HG02943 (cell line): ENCODE results near the gene SCGN.

Experiments used
- ATAC-seq: cut with Tn5 transposase; IDR thresholded peaks from one replicate; pipeline ENCODE4 v1.9.1; 2021; ENCODE audit warnings: mild to moderate bottlenecking, low read depth, moderate library complexity; ENCODE audit not compliant: unreplicated experiment

The SCGN gene

DNA sequence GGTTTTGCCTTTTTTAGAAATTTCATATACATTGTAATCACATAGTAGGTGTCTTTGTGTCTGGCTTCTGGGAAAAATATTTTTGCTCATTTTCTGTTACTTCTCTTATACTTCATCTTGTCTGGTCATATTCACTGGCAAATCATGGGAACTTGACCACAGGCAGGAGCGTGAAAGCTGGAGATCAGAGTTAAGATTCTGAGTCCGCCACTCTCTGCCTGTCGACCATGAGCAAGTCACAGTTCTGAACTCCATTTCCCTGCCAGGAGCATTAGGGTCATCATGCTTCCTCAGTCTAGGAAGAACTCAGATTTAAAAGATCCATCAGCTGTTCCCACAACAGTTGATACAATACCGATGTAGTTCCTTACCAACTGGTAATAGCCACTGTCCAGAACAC lies 12.4 kb upstream of the SCGN start:
- no peak for ATAC-seq

DNA sequence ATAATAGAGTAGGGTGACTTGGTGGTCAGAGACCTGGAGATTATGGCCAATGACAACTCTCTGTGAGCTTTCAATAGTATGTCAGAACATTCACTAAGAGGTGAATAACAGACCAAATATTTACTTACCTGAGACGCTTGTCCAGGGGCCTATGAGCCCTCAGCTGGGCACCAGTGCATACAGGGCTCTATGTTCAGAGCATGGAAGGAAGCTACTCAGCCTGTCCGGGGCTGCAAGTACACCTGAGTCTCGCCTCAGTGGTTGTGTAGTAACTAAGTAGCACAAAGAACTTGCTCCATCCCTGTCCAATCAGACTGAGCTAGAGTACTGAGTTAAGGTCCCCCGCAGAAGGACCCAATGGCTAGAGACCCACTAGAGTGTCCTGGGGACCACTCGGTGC lies 11.6 kb upstream of the SCGN start:
- ATAC-seq = no peak

DNA sequence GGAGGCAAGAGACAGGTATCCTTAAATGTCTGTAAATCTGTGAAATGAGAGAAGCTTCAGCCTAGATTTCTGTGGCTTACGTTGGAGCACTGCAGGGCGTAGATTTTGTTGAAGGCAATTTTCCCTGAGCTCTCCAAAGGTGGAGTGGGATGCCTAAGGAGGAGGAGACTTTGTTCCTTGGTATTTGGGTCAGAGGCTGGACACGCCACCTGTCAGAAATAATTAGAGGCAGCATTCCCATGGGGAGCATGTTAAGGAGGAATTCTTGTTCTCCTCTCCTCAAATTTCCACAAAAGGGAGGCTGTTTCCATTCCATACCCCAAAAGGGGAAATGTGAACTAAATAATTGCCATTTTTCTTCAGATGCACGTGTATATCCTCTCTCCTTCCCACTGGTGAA lies 11.1 kb upstream of the SCGN start:
- ATAC-seq = no peak

DNA sequence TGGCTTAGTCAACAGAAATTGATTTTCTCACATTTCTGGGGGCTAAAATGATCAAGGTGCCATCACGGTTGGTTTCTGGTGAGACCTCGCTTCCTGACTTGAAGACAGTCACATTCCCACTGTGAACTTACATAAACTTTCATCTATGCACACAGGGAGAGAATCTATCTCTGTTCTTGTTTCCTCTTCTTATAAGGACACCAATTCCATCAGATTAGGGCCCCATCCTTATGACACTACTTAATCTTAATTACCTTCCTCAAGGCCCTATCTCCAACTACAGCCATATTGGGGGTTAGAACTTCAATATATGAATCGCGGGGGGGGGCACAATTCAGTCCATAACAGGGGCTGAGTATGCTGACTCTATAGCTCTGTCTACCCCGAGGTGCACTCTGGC lies 10.6 kb upstream of the SCGN start:
- no peak for ATAC-seq

DNA sequence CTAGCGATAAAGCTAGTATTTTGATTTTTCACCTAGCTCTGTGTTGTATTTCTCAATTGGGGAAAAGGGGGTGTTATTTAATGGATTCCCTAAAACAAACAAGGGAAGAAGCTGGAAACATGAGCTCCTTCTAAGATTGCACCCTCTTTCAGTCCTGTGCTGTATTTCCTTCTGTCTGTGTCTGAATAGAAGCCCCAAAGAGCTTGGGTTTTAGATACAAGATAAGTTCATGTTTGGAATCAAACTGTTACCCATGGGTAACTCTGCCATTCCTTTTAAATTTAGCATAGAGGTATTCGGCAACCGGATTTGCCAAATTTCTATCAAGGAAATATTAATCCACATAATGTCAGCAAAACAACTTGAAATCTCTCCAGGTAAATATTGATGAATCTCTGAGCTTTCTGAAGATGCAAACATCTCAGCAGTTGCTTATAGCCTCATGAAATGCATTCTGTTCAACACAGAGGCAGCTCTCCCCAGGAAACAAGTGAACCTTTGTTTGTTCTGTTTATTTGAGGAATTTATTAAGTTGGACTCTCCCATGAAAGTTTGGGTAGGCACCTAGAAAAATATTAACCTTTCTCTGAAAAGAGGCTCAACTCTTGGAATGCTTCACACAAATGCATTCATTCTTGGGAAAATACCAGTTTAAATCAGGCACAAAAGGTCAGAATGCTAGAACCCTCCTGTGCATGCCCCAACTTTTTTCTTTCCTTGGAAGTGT lies 9.9 kb upstream of the SCGN start:
- no peak for ATAC-seq

- no peak for ATAC-seq
These were observed 9.2 kb upstream of the SCGN start for GRCh38 chr6:25642667-25643328.

DNA sequence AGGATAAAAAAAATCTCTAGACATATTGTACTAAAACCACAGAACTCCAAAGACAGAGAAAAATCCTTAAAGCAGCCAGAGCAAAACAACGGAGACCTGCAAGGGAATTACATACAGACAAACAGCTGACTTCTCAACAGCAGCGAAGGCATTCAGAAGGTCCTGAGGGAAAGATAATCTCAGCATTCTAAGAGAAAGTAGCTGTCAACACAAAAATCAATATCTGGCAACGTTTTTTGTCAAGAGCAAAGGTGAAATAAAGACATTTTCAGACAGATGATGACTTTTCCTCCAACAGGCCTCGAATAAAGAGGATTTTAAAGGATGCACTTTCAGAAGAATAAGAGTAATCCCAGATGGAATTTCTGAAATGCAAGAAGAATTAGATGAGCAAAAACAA lies 6.1 kb upstream of the SCGN start:
- ATAC-seq = no peak

GRCh38 chr6:25649611-25650010 lies 2.4 kb upstream of the SCGN start:
- ATAC-seq = no peak

DNA sequence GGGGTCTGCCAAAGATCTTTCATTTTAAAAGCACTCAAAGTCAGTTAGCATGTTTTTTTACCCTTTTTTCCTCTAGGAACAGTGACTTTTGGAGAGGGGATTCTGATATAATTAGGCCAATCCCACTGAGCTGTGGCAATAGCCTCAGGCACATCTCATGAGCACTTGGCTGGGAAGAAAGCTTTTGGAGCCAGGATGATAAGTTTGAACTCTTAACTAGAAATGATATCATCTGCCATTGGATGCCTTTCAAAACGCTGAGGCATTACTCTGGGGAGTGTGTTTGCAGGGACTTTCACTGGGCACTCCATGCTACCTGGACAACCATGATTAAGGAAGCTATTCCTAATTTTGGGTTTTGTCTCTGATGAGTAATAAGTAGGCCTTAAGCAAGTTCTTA lies 3.7 kb downstream of the SCGN start:
- no peak for ATAC-seq

- ATAC-seq = no peak
These were observed 7.8 kb downstream of the SCGN start for GRCh38 chr6:25659633-25660368.

GRCh38 chr6:25660512-25660911 lies 8.5 kb downstream of the SCGN start:
- no peak for ATAC-seq

GRCh38 chr6:25661129-25661779 lies 9.2 kb downstream of the SCGN start:
- ATAC-seq = no peak

DNA sequence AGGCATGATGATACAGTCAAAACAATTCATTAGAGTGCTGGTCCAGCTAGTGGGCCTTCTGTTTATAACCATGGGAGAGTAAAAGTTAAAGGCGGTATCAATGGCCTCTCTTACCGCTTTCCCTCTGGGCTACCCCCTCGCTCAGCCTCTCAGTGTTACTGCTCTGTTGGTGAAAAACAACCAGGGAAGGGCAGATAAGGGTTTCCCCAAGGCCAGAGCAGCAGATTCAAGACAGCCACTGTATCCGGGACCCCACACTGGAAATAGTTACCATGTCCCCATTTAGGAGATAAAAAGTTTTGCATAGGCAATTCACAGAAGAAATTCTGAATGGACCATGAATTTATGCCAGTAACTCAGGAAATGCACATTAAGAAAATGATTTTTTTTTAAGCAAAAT lies 13.4 kb downstream of the SCGN start:
- no peak for ATAC-seq

DNA sequence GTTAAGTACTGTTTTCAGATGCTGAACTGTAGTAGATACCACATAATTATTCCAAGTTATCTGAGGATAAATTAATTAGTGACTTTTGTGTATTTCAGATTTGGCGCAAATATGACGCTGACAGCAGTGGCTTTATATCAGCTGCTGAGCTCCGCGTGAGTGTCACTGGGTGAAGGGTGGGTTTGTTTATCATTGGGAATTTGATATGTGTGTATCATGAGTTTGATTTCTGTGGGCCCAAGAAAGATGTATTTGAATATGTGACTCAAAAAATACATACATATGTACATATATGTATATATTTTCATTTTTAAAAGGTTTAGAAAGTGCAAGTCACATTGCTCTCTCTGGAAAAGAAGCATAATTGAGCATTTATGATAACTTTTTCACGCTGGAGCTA lies 17.4 kb downstream of the SCGN start:
- ATAC-seq = no peak

GRCh38 chr6:25670208-25670607 lies 18.2 kb downstream of the SCGN start:
- no peak for ATAC-seq

DNA sequence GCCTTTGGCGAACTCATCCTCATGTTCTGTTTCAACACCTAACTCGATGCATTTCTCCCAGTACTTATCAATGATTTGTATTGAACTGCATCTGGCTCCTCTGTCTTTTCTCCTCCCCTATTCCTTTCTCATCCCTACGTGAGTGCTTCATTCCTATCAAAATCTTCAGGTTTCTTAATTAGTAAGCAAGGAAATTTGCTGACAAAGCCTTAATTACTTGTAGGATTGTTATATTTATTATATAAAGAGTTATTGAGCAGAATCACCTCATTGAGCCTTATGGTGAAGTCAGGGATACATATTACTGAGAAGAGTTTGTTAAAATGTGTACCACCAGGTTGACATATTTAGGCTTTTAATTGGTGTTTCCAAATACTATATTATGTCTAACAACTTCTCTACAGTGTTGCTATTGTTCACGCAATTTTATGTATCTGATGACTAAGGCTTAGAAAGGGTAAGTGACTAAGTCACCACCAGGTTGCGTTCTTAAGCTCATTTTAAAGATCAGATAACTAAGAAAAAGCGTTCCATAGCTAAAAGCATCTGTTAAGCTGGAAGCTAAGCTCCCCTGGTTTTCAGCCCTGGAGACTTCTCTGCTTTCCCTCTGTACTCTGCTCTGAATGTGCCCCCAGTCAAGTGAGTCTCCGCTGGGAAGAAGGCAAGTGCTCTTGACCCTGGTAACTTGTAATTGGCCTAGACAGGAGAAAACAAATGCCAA lies 18.9 kb downstream of the SCGN start:
- ATAC-seq = no peak

GRCh38 chr6:25671652-25672051 lies 19.6 kb downstream of the SCGN start:
- no peak for ATAC-seq

GRCh38 chr6:25675167-25675566 lies 23.2 kb downstream of the SCGN start:
- ATAC-seq = no peak

DNA sequence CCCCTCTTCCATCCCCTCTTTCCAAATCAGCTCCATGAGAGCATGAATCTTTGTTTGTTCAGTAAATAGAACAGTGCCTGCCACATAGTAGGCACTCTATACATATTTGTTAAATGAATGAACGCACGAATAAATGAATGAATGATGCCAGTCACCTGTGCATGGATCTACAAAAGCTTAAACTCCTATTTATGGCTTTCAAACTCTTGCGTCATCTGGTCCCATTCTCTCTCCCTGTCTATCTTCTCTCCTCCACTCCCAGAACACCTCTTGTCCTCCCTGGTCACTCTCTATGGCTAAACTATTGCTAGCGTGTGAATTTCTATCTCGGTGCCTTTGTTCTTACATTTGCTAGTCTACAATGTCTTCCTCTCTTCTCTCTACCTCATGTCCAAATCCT lies 24.8 kb downstream of the SCGN start:
- no peak for ATAC-seq

- ATAC-seq = no peak
These were observed 29.8 kb downstream of the SCGN start for GRCh38 chr6:25681848-25682247.

DNA sequence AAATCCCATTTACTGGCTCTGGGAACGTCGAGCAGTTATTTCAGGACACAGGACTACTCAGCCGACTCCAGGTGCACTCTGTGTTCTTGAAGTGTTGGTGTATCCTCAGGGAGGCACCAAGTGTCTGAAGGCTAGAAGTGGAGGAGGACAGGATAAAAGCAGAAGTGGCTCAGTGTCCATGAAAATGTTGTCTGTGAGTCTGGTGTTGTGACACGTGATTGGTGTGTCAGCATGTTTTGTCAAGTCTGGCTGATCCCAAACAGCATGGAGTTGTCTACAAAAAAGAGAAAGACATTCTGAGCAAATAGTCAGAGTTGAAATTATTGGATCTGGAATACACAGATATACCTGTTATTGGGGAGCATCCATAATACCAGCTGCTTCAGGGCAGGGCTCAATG lies 30.3 kb downstream of the SCGN start:
- no peak for ATAC-seq
